Amniotic stem cell (primary cell): ENCODE measurements around the gene UNC5A.

Source experiments
- DNase-seq: peaks from one replicate; lab custom pipeline; 2025; lab: John Stamatoyannopoulos, UW

Gene UNC5A

DNA sequence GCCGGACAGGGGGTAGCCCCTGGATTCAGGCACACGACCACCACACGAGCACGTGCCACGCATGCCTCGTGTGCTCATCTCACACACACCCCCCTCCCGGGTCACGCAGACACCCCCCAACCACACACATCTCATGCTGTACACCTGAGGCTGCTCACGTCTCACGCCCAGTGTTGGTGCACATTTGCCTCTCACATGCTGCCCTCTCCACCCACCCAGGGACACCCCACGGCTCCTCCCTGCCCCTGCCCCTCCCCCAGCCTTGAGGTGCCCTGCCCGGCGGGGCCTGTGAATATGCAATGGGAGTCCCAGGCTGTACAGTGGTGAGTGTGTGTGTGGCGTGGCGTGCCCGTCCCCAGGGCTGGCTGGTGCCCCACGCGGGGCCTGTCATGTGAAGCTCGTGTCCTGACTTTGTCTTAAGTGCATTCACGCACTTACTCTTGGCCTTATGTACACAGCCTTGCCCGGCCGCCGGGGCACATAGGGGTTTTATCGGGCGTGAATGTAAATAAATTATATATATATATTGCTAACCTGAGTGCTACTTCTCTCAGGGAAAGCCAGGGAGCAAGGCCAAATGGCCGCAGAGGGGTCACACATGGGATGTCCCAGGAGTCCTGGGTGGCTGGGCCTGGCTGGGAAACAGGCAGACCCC is 70.1 kb downstream of the UNC5A start:
- no peak for DNase-seq

DNA sequence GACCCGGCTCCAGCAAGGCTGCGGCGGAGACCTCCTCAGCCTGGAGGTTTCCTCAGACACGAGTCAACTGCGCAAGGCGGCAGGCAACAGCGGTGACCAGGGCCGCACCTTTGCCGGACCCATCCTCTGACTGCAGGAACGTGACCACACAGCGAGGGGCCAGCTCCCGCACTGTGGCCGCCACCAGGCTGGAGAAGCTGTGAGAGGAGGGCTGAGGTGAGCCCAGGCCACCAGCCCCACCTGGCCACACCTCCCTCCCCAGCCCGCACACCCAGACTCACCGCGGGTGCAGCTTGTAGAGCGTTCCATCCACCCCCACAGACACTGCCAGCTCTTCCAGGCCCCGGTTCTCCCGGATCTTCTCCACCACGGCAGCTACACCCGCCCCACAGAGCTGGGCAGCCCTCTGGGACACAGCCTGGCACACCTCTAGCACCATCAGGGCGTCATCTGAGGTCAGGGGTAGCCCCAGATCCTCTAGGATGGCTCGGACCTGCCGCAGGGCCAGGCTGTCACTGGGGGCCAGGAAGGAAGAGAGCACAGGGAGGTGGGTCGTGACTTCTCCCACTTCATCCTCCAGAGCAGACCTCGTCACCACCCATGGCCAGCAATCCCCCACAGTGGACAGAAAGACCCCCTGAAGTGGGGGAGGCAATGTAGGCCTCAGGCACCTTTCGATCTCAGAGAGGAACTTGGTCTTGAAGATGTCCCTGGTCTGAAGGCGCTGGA is 70.8 kb downstream of the UNC5A start:
- no peak for DNase-seq

DNA sequence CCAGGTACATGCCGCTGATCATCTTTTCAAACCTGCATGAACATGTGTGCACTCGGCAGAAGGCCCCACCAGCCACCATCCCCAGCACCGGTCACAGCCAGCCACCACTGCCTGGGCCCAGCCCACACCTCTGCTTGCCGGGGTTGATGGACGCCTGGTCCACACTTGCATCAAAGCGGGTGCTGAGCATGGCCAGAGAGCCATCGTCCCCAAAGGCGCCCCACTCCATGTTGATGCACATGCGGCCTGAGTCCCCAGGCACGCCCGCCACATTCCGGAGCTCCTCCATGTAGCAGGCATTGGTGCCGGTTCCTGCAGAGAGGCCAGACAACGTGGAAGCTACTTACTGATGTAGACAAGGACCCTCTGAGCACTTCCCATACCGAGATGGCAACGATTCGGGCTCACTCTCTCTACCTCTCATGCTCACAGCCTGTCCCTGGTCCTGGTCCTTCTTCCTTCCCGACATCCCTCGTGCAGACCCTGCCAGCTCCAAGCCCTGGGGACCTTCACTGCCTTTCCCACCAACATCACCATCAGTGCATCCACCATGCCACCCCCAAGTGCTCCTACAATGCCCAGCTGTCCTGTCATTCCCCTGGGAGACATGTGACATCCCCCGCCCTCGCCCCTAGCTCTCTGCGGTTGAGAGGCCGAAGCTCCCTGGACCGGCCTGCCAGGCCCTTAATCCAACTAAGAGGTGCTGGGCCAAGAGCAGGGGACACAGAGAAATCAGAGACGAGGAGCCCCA is 71.6 kb downstream of the UNC5A start:
- DNase-seq: no peak

DNA sequence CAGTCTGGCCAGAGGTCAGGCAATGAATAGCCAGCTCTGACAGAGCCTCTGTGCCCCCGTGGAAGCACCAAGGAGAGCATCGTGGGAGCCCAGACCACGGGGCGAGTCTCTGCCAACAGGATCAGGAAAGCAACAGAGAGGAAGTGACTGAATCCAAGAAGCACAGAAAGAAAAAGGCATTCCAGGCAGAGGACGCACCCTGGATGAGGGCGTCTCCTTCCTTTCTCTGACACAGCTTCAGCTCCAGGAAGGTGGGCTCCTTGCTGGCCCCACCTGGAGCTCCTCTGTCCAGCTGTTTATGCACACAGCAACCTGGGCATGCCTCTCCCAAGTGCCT is 72.2 kb downstream of the UNC5A start:
- no peak for DNase-seq

DNA sequence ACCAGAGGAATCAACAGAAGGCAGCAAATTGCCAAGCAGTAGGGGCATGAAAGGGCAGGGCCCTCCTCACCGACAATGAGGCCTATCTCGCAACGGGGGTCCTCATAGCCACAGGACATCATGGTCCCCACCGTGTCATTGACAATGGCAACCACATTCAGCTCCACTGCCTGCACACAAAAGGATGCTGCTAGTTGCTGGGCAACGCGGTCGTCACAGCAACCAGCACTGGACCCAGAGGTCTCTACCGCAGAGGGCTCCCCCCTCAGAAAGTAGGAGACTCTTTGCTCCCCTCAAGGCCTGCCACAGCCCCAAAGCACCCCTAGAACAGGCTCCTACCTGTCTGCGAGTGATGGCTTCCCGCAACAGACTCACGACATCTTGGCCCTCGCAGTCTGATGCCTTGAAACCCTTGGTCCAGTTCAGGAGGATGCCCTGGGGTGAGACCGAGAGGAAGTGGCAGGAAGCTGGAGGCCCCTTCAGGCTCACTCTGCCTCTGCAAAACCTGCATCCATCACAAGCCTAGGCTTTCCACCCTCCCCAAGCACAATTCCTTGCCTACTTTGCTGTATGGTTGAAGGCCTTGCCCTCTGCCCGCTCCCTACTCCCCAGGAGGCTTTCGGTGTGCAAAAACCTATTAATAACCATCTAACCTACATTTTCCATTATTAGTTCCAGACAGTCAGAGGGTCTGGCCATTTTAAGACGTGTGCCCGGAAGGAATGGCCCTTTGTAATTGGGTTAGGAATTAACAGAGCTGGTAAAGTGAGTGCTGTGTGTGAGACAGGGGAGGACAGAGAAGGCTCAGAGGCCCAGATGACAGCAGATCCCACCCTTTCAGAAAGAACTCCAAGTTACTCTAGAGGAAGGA is 73.6 kb downstream of the UNC5A start:
- DNase-seq: no peak

DNA sequence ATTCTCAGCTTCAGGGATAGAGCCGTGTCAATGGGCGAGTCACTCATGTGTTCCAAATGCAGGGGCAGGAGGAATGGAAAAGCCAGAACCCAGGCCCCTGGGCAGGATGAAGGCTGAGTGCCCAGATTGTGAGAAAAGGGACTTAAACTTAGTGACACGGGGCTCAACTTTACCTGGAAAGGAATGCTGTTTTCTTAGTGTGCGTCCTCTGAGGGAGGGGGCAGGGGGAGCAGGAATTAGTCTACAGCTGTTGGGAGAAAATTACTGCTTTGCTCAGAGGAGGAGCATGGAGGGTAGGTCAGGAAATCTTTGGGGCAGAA is 74.2 kb downstream of the UNC5A start:
- DNase-seq: no peak

DNA sequence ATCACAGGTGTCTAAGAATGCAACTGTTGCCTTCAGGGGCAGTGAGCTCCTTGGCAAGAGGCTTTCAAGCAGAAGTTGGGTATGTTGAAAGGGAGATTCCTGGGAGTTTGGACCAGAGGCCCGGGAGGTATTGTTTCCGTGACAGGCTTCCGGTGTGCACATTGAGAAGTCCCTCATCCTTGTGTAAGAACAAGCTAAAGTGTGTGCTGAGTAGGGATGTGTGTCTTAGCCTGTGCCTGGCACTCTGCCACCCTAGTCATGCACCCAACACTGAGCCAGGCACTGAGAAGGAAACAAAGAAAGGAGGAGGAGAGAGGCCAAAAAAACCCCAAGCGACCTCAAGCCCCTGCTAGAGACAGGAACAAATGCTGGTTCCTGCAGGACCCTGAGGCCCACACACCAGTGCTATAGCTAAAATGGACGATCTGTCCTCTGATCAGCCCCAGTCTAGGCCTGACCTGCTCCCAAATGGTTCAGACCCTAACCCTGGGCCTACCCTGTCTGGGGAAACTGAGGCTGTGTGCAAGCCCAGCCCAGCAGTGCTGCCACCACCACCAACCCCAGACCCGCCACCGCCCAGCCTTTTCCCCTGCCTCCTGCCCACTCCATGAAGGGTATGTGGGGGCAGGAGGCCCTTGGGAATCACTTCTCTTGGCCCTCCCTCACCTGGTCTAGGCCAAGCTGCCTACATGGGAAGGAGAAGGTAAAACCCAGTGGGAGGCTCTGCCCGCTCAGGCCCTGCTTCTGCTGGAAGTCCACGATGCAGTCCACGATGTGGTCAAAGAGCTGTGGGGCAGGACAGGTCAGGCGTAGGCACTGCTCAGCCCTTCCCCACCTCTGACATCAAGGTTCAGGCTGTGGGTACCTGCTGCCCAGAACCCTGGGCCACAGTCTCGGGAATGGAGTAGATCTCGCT is 76.2 kb downstream of the UNC5A start:
- DNase-seq: no peak

DNA sequence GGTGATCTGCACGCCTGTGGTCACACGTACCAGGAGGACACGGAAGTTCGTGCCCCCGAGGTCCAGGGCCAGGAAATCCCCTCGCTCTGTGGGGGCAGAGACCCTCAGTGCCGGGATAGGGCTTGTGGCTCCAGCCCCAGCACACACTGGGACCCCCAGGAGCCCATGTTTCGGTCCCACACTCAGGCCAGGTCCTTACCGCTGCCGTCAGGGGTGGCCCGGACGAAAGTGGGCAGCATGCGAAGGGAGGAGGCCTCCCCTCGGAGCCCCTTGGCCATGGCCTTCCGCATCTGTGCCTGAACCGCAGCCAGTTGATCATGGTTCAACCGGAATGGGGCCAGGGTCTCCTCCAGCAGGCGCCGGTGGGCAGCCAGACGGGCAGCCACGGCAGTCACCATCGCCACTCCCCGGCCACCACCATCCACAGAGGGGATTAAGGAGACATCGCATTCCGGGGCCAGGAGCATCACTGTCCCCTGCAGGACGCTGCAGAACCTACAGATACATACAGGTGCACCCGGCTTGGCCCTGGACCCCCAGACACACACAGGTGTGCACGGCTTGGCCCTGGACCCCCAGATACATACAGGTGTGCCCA is 77.0 kb downstream of the UNC5A start:
- DNase-seq: no peak

DNA sequence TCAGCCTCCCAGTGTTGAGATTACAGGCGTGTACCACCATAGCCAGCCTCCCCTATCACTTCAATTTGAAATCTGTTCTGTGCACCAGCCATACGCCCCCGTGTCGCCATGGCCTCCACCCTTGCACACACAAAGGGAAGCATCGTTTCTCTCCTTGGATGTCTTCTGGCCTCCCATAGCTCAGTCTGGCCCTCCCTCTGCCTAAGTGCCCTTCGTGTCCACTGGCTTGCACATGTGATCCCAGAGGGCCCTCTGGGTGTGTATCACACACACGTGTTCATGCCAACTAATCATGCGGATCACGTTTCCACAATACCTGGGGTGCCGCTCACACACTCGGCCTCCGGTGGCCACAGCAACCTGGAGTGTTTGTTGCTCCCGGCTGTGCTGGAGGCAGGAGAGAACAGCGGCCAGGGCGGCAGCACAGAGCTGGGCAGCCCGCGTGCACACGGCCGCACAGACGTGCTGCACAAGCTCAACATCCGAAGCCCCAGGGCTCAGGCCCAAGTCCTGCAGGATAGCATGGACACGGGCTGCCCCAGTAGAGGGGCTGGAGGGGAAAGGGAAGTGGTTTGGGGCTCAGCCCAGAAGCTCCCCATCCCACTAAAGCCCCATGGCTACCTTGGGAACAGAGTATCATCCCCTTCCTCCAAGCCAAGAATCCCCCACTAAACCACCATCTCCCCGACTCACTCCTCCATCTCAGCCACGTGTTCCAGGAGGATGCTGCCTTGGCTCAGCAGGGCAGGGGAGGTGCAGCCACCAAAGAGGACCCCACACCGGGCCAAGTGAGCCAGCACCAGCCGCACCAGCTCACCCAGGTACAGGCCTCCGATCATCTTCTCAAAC is 77.9 kb downstream of the UNC5A start:
- no peak for DNase-seq

DNA sequence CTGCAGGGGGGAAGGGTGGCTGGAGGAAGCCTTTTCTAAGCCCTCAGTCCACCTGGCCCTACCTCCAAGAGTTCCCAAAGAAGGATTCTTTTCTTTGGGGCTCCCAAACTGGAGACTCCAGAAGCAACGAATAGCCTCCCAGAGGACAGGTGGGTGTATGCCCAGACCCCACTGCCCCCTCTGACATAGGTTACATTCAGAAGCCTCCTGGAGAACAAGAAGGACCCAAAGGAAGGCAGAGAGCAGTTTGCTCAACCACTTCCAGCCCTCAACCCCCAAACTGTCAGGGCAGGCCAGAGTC is 78.5 kb downstream of the UNC5A start:
- no peak for DNase-seq

DNA sequence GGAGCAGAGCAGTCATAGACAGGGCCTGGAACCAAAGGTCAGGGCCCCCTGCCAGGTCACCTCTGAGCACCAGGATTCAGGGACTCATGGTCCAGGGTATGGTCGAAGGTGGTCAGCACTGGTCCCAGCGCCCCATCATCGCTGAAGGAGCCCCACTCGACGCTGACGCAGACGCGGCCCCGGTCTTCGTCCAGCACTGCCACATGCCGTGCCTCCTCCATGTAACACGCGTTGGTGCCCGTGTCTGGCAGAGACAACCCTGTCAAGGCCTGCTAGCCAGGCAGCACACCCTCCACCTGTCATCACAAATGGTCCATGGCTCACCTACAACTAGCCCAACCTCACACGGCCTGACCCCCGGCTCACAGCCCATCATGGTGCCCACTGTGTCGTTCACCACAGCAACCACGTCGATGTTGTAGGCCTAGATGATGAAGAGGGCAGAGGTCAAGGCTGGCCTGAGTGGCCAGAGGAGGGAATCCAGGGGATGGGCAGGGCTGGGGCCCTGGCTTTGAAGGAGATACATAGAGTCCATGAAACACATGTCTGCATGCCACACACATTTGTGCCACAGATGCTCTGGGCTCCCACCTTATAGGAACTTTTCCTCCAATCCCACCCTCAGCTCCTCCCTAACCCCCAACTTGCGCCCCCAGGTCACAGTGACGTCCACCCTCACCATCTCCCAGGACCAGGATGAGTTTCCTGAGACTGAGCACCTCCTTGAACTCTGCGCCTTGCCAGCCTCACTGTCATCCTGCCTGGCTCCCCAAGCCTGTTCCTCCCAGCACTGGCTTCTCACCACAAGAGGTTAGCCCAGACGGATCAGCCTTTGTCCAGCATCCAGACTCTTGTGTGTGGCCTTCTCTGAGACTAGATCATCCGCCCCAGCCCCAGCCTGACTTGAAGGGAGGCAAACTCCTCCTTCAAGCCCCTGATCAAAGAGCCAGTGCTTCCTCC is 79.2 kb downstream of the UNC5A start:
- no peak for DNase-seq

DNA sequence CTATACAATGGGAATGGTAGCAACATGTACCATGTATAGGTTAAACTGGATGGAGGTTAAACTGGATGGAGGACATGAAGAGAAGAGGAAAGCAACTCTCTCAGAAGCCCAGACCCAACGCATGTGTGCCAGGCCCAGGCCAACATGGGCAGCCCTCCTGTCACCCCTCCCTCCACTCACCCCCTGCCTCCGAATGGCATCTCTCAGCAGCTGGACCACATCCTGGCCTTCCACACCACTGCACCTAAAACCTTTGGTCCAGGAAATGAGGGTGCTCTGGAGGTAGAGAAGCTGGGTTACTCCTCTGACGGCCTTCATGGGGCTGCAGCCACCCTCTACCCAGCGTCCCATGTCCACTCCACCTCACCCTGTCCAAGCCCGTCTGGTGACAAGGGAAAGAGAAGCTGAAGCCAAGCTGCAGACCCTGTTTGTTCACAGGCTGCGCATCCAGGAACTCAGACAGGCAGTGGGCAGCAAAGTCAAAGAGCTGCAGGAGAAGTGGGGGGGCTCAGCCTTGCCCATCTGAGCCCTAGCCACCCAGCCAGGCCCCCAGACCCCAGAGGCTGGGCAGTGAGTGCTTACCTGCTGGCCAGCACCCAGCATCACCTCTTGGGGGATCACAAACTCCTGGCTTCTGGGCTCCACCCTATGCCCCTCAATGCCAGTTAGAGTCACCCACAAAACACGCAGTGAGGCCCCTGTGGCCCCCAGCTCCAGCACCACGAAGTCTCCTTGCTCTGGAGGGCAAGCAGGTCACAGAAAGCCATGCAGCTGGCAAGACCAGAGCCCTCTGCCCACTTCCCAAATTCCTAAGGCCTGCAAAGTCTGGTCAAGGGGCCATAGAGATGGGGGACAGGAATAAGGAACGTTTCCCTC is 80.3 kb downstream of the UNC5A start:
- DNase-seq: no peak

DNA sequence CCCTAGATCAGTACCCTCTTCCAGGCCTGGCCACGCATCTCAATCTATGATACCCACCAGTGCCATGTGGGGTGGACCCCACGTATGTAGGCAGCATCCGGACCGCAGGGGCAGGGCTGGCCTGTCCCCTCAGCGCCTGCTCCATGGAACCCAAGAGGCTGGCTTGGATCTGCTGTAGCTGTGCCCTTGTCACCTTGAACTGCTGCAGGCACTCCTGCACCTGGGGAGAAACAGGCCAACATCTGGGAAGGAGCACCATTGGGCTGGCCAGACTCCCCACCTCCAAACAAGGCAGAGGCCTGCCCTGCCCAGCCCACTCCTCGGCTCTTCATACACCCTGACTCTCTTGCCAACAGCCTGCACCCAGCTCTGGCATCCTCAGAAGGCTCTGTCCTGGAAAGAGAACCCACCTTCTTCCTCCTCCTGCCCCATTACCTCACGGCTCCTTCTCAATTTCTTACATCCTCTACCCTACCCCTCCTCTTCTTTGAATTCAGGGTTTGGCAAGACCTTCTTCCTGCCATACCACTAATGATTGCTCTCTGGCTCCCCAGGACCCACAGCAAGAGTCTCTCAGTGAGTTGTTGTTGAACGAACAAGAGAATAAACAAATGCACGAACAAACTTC is 81.1 kb downstream of the UNC5A start:
- DNase-seq: no peak

DNA sequence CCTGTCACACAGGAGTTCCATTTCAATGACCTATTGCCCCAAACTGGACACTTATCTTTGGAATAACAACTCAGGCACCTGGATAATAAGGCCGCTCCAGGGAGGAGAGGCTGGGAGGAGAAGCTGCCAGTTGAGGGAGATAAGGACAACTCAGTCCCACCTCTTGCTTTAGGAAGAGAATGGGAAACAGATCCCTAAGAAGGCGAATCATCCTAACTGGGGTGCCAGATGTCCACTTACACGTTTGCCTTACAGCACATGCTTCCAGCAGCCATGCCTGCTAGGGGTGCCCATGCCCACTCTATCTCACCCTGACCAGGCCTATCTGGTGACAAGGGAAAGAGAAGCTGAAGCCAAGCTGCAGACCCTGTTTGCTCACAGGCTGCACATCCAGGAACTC is 82.3 kb downstream of the UNC5A start:
- no peak for DNase-seq

DNA sequence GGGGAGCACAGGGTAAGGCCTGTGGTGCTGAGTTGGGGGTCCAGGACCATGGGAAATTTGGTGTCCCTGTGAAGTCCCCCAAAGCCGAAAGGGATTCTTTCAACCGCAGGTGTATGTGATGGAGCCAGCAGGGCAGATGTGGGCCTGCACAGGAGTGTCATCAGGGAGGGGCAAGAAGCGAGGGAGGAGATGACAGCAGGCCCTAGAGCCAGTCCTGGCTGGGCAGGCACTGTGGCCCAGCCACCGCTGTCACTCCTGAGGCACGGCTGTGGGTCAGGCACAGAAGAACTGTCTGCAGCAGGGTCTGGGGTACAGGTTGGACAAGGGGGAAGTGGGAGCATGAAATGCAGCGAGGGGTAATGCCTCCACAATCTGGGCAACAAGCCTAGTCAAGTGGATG is 83.9 kb downstream of the UNC5A start:
- DNase-seq: no peak

DNA sequence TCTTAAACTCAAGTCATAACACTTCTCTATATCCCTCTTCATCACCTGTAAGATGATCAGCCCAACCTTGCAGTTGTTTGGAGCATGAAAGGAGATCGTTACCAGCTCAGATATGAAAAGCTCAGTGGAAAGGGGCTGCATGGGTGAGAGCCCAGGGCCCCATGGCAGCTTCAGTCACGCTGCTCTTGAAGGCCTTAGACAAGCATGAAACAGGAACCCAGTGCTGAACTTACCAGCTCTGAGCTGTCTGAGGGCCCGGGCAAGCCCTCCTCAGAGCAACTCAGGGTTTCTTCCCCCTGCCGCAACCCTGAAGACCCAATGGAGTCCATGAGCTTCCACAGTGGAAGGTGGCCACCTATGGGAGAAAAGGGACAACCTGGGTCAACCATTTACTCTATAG is 85.5 kb downstream of the UNC5A start:
- no peak for DNase-seq

DNA sequence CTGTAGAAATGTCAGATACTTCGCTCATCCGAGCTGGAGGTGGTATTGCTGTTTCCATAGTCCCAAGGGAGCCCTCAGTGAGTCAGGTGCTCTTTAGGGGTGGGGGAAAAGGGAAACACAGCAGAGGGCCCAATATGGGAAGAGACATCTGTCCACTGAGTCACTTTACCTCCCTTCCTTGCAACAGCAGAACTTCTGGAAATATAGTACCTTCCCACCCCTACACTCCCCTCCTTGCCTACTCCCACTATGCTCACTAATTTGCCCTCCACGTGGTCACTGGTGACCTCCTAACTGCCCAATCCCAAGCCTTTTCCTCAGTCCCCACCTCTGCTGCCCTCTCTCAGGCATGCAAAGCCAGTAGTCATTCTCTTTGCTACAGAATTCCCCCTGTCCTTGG is 86.9 kb downstream of the UNC5A start:
- no peak for DNase-seq
